A549 (cell line): ENCODE measurements around the gene CRBN.

ENCODE experiments used
- CBX2 ChIP-seq: fragments of 200-600 bp; sonication (generic); IDR thresholded peaks from 2 replicates; pipeline ENCODE4 v1.6.1; 2016; ENCODE audit warnings: low read depth, mild to moderate bottlenecking, borderline replicate concordance
- CEBPB ChIP-seq, 2 experiments: fragments of >200 bp in 1 of 2; sonication (Bioruptor Twin) in 1 of 2; formaldehyde crosslinking in 1 of 2; IDR thresholded peaks; 2 replicates each; pipeline ENCODE4 v1.6.1; 2012 to 2016
- CTCF ChIP-seq: fragments of >200 bp; sonication (Bioruptor Twin); formaldehyde crosslinking; IDR thresholded peaks from 3 replicates; pipeline ENCODE4 v1.5.1; 2016
- EP300 ChIP-seq, 2 experiments: fragments of >200 bp; sonication (Bioruptor Twin); formaldehyde crosslinking; IDR thresholded peaks; 2 replicates in 1 of 2; 3 replicates in 1 of 2; pipeline ENCODE4 v1.6.1; 2016 to 2017
- JUNB ChIP-seq: fragments of >200 bp; sonication (Bioruptor Twin); formaldehyde crosslinking; IDR thresholded peaks from 2 replicates; pipeline ENCODE4 v1.6.1; 2016
- MAZ ChIP-seq: fragments of 150-350 bp; IDR thresholded peaks from 2 replicates; pipeline ENCODE4 v1.6.1; 2014; ENCODE audit warnings: antibody characterized with exemption, low read depth, low read length, borderline replicate concordance
- POLR2A ChIP-seq: IDR thresholded peaks from 2 replicates; pipeline ENCODE4 v1.6.1; 2012; ENCODE audit warnings: mild to moderate bottlenecking, low read length
- RAD21 ChIP-seq, 2 experiments: fragments of >200 bp in 1 of 2; sonication (Bioruptor Twin) in 1 of 2; formaldehyde crosslinking in 1 of 2; IDR thresholded peaks in 1 of 2; conservative IDR thresholded peaks in 1 of 2; 2 replicates in 1 of 2; 3 replicates in 1 of 2; pipeline ENCODE4 v1.6.1; 2012 to 2018; ENCODE audit warnings: inconsistent platforms in 1 of 2
- REST ChIP-seq: fragments of 200-600 bp; sonication (generic); IDR thresholded peaks from 2 replicates; pipeline ENCODE4 v1.6.1; 2016; ENCODE audit warnings: antibody characterized with exemption, mild to moderate bottlenecking, moderate library complexity
- TF ChIP-seq, protein P1 (sequence below): IDR thresholded peaks from 2 replicates; pipeline ENCODE4 v1.6.1; 2012; ENCODE audit warnings: low read depth, borderline replicate concordance

- TF ChIP-seq JUNB (no peak), CTCF (no peak), EP300 (IDR thresholded peaks at IDR 0.05) (no peak), CEBPB (IDR thresholded peaks at IDR 0.05) (no peak), RAD21 (conservative IDR thresholded peaks at IDR 0.05 in 1 of 2, IDR thresholded peaks at IDR 0.05 in 1 of 2) (no peak), REST (no peak), MAZ (no peak), POLR2A (no peak), CBX2 (no peak)
- TF ChIP-seq, protein P1, sequence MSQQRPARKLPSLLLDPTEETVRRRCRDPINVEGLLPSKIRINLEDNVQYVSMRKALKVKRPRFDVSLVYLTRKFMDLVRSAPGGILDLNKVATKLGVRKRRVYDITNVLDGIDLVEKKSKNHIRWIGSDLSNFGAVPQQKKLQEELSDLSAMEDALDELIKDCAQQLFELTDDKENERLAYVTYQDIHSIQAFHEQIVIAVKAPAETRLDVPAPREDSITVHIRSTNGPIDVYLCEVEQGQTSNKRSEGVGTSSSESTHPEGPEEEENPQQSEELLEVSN: no peak
These were observed 73.7 kb downstream of the CRBN start for GRCh38 chr3:3105815-3106214.
